Smooth muscle cell (in vitro differentiated cells): Measurements from ENCODE around the gene DNAJB13. TPM values are rescaled to one million over a fixed set of nuclear protein-coding genes. Genes with fewer than 3 reads are reported as not detected.

Source experiments
- DNase-seq: peaks from one replicate; lab custom pipeline; 2025; ENCODE audit not compliant: unreplicated experiment; lab: John Stamatoyannopoulos, UW
- H2AFZ ChIP-seq: fragments of 200-600 bp; sonication (generic); 2 replicates; pipeline ENCODE4 v1.6.0; 2016; ENCODE audit warnings: antibody characterized with exemption, low read depth, mild to moderate bottlenecking
- H3F3A ChIP-seq: fragments of 200-600 bp; sonication (generic); 2 replicates; pipeline ENCODE4 v1.6.0; 2017; ENCODE audit warnings: antibody characterized with exemption, low read depth
- H3K27ac ChIP-seq: fragments of 200-600 bp; sonication (generic); 2 replicates; pipeline ENCODE4 v1.5.1; 2016; ENCODE audit warnings: low read depth, mild to moderate bottlenecking
- H3K27me3 ChIP-seq: fragments of 200-600 bp; sonication (generic); 2 replicates; pipeline ENCODE4 v1.6.1; 2016; ENCODE audit warnings: low read depth, mild to moderate bottlenecking
- H3K36me3 ChIP-seq: fragments of 200-600 bp; sonication (generic); 2 replicates; pipeline ENCODE4 v1.5.1; 2016; ENCODE audit warnings: low read depth
- H3K4me1 ChIP-seq: fragments of 200-600 bp; sonication (generic); 2 replicates; pipeline ENCODE4 v1.5.1; 2016; ENCODE audit warnings: low read depth
- H3K4me2 ChIP-seq: fragments of 200-600 bp; sonication (generic); 2 replicates; pipeline ENCODE4 v1.6.0; 2016; ENCODE audit warnings: mild to moderate bottlenecking
- H3K4me3 ChIP-seq: fragments of 200-600 bp; sonication (generic); 2 replicates; pipeline ENCODE4 v1.5.1; 2016; ENCODE audit warnings: mild to moderate bottlenecking
- H3K79me2 ChIP-seq: fragments of 200-600 bp; sonication (generic); 2 replicates; pipeline ENCODE4 v1.6.0; 2016; ENCODE audit warnings: low read depth, mild to moderate bottlenecking
- H3K9ac ChIP-seq: fragments of 200-600 bp; sonication (generic); 2 replicates; pipeline ENCODE4 v1.6.0; 2016; ENCODE audit warnings: low read depth
- H3K9me3 ChIP-seq: fragments of 200-600 bp; sonication (generic); replicated peaks from 2 replicates; pipeline ENCODE4 v1.5.1; 2016; ENCODE audit warnings: low read depth
- H4K20me1 ChIP-seq: fragments of 200-600 bp; sonication (generic); 2 replicates; pipeline ENCODE4 v1.6.0; 2016; ENCODE audit warnings: low read depth
- WGBS: methylation state at CpG from one replicate; pipeline ENCODE4 v1.1.7; 2016; ENCODE audit warnings: low lambda C conversion rate; 5-methylcytosine and 5-hydroxymethylcytosine counted together
- polyA plus RNA-seq: library from polyadenylated mRNA; unstranded; fragments of >200 nt; fragmentation: Nextera tagmentation; extraction: Ambion mirVana; gene quantifications from 2 replicates; pipeline ENCODE4 v1.2.1, GENCODE V29; 2016
- total RNA-seq: library from RNA; depleted of rRNA; stranded (reverse); fragments of >200 nt; gene quantifications from 2 replicates; pipeline ENCODE4 v1.2.3, GENCODE V29; 2014
- TF ChIP-seq, protein P1 (sequence below): fragments of 200-600 bp; sonication (generic); IDR thresholded peaks from 2 replicates; pipeline ENCODE4 v1.5.1; 2017; ENCODE audit warnings: borderline replicate concordance, mild to moderate bottlenecking, antibody characterized with exemption; ENCODE audit not compliant: insufficient read depth, poor library complexity, severe bottlenecking

DNAJB13 gene
- total and polyA plus RNA-seq, 2 experiments from 2014 or later: not detected

DNA sequence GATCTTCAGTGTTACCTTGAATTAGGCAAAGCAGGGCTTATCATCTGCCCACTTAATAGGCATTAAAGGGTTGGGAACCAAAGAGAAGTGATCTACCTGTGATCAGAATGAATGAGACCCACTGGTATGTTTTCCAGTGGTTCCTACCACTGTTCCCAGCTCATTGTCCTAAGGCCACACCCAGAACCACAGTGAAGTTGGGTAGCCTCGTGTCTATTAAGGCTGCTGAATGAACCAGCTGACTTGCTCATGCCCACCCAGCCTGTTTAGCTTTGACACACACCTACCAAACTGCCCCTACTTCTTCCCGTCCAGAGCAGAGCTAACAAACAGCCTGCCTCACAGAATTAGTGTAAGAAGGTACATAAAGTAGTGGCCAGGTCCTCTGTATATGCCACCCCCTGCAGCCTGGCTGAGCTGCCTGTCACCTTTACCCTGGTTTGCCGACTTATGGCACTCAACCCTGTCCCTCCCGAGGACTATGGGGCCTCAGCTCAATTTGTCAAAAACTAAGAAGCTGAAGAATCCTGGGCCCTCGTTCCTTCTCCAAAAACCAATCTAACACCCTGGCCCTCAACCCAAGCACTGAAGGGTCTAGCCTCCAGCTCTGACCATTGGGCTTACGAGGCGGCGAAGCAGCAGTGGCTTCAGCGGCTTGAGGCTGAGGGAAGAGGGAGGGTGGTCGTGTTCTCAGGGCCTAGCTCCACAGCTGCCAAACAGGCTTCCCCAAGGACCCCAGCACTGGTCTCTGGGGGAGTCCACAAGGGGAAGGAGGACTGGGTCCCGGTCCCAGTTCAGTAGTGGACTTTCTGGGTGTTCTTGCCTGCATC lies 22.0 kb downstream of the DNAJB13 start:
- no peak overlapping the region for H3K27ac ChIP-seq
- H3K79me2 ChIP-seq: no peaks in the 10 kb centered on the region
- no peak for DNase-seq
- H3K4me3 ChIP-seq: no peak overlapping the region
- no peaks in the 10 kb centered on the region for H3F3A ChIP-seq
- H3K4me2 ChIP-seq: no peak overlapping the region
- no peak overlapping the region for H2AFZ ChIP-seq
- TF ChIP-seq, protein P1, sequence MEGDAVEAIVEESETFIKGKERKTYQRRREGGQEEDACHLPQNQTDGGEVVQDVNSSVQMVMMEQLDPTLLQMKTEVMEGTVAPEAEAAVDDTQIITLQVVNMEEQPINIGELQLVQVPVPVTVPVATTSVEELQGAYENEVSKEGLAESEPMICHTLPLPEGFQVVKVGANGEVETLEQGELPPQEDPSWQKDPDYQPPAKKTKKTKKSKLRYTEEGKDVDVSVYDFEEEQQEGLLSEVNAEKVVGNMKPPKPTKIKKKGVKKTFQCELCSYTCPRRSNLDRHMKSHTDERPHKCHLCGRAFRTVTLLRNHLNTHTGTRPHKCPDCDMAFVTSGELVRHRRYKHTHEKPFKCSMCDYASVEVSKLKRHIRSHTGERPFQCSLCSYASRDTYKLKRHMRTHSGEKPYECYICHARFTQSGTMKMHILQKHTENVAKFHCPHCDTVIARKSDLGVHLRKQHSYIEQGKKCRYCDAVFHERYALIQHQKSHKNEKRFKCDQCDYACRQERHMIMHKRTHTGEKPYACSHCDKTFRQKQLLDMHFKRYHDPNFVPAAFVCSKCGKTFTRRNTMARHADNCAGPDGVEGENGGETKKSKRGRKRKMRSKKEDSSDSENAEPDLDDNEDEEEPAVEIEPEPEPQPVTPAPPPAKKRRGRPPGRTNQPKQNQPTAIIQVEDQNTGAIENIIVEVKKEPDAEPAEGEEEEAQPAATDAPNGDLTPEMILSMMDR: no peak
- H3K9ac ChIP-seq: no peak overlapping the region
- no peaks in the 10 kb centered on the region for H3K4me1 ChIP-seq
- WGBS: 91% methylated on average over 11 of the region's 11 CpGs
- H3K36me3 ChIP-seq: no peaks in the 10 kb centered on the region
- no peaks in the 10 kb centered on the region for H3K9me3 ChIP-seq
- no peaks in the 10 kb centered on the region for H4K20me1 ChIP-seq
- no peaks in the 10 kb centered on the region for H3K27me3 ChIP-seq

DNA sequence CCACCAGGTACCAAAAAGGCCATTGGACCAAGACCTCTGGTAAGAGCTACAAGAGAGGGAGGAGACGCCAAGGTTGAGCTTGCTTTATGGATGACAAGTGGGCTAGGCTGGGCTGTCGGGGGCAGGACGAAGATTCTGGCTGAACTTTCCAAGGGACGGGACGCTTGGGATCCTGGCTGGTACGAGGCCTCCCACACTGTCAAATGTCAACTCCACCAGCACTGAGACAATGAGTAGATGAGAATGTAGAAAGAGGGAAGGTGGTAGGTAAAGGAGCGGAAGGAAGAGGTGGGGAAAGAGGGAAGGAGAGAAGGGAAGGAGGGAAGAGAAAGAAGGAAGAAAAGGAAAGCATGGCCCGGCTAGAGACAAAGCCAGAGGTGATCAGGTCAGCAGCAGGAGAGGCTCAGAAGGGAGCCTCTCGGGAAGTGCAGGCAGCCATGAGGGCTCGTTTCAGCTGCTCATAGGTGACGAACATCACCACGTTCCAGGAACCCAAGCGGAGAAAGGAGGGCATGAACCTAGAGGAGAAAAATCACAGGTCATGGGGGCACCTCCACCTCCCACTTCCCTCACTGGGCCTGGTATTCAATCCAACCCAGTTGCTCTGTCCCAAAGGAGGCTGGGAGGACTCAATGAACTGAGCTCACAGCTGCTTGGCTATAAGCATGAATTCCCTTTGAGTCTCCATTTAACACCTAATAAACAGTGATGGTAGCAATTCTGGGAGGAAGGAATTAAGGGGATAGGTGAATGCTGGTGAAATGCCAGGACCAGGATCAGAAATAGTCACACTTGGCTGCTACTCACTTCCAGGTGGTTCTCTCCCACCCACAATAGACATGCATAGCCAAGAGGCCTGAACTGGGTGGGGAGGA lies 24.0 kb downstream of the DNAJB13 start:
- no peak overlapping the region for H3K27ac ChIP-seq
- no peak overlapping the region for H2AFZ ChIP-seq
- 91% methylated on average over 13 of the region's 13 CpGs for WGBS
- no peak overlapping the region for H3K4me2 ChIP-seq
- H3K36me3 ChIP-seq: no peaks in the 10 kb centered on the region
- no peaks in the 10 kb centered on the region for H3K4me1 ChIP-seq
- H3K9ac ChIP-seq: no peak overlapping the region
- TF ChIP-seq, protein P1: no peak
- H3K4me3 ChIP-seq: no peak overlapping the region
- no peaks in the 10 kb centered on the region for H4K20me1 ChIP-seq
- no peaks in the 10 kb centered on the region for H3F3A ChIP-seq
- H3K27me3 ChIP-seq: no peaks in the 10 kb centered on the region
- H3K9me3 ChIP-seq: no peaks in the 10 kb centered on the region
- no peaks in the 10 kb centered on the region for H3K79me2 ChIP-seq
- DNase-seq: no peak

DNA sequence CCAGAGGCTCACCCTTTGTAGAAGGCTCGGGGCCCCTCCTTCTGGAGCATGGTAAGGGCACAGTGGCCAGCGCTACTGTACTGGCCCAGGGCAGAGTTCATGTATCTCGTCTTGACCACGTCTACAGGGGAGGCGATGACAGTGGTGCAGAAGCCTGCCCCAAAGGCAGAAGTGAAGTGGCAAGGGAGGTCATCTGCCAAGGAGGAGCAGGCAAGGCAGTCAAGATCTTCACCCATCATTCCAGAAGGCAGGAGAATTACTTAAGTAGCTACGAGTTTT lies 24.6 kb downstream of the DNAJB13 start:
- Histone ChIP-seq H3K4me1 (no peaks in the 10 kb centered on the region), H3K4me2 (no peak overlapping the region)

More for the DNA sequence above, 24.6 kb downstream of the DNAJB13 start:
- no peak overlapping the region for H2AFZ ChIP-seq
- no peak overlapping the region for H3K27ac ChIP-seq
- H3K4me3 ChIP-seq: no peak overlapping the region
- no peaks in the 10 kb centered on the region for H3K36me3 ChIP-seq
- H3K9me3 ChIP-seq: no peaks in the 10 kb centered on the region
- H3F3A ChIP-seq: no peaks in the 10 kb centered on the region
- WGBS: 98% methylated on average over 6 of the region's 6 CpGs
- TF ChIP-seq, protein P1: no peak
- DNase-seq: no peak
- no peaks in the 10 kb centered on the region for H3K79me2 ChIP-seq
- no peaks in the 10 kb centered on the region for H3K27me3 ChIP-seq
- H3K9ac ChIP-seq: no peak overlapping the region
- H4K20me1 ChIP-seq: no peaks in the 10 kb centered on the region
